K562 (cell line): ENCODE data around the gene NPTXR. TPM values are rescaled to one million over a fixed set of nuclear protein-coding genes. Genes with fewer than 3 reads are reported as not detected.

ENCODE experiments used
- CHAMP1 ChIP-seq: fragments of 450-650 bp; IDR thresholded peaks from 2 replicates; pipeline ENCODE4 v1.6.1; 2016; ENCODE audit warnings: mild to moderate bottlenecking
- CHD4 ChIP-seq: fragments of 200-600 bp; sonication (generic); IDR thresholded peaks from 3 replicates; pipeline ENCODE4 v1.6.1; 2012; ENCODE audit warnings: low read depth, mild to moderate bottlenecking, mixed read lengths, low read length, inconsistent platforms; ENCODE audit not compliant: insufficient read depth, insufficient replicate concordance, poor library complexity, severe bottlenecking
- CXXC5 ChIP-seq: fragments of 250-450 bp; sonication (Bioruptor Pico); IDR thresholded peaks from 2 replicates; pipeline ENCODE4 v1.8.0; 2022; ENCODE audit warnings: inconsistent platforms, mild to moderate bottlenecking, moderate library complexity
- FOXK1 ChIP-seq: sonication (generic); formaldehyde crosslinking; IDR thresholded peaks from 2 replicates; pipeline ENCODE4 v1.8.0; 2022; ENCODE audit warnings: missing genetic modification reagents, mild to moderate bottlenecking, borderline replicate concordance
- FOXP4 ChIP-seq: sonication (generic); formaldehyde crosslinking; IDR thresholded peaks from 2 replicates; pipeline ENCODE4 v1.8.0; 2022; ENCODE audit warnings: mild to moderate bottlenecking, missing genetic modification reagents, borderline replicate concordance
- HIVEP1 ChIP-seq: fragments of 250-450 bp; sonication (Bioruptor Pico); IDR thresholded peaks from 2 replicates; pipeline ENCODE4 v1.4.0; 2020; ENCODE audit warnings: mild to moderate bottlenecking
- HNRNPUL1 ChIP-seq: fragments of 200-400 bp; formaldehyde crosslinking; IDR thresholded peaks from 2 replicates; pipeline ENCODE4 v1.6.1; 2017; ENCODE audit warnings: low read length
- MCM5 ChIP-seq: fragments of 450-650 bp; IDR thresholded peaks from 2 replicates; pipeline ENCODE4 v1.6.1; 2016; ENCODE audit warnings: low read depth
- POLR3G ChIP-seq: IDR thresholded peaks from 2 replicates; pipeline ENCODE4 v1.6.1; 2011; ENCODE audit not compliant: insufficient read length, insufficient replicate concordance; ENCODE audit errors: extremely low read depth
- RCOR1 ChIP-seq, 2 experiments: IDR thresholded peaks; 2 replicates each; pipeline ENCODE4 v1.6.1; 2012; ENCODE audit warnings: low read depth in 2 of 2, low read length in 2 of 2, borderline replicate concordance in 1 of 2, improper control_type of control experiment in 1 of 2
- SETDB1 ChIP-seq: IDR thresholded peaks from one replicate; pipeline ENCODE4 v1.6.1; 2012; ENCODE audit warnings: low read length, control low read depth, inconsistent platforms
- ZNF217 ChIP-seq: sonication (generic); formaldehyde crosslinking; IDR thresholded peaks from 2 replicates; pipeline ENCODE4 v1.8.0; 2022; ENCODE audit warnings: mild to moderate bottlenecking, missing genetic modification reagents
- ZNF232 ChIP-seq: sonication (generic); formaldehyde crosslinking; IDR thresholded peaks from 2 replicates; pipeline ENCODE4 v1.8.0; 2022; ENCODE audit warnings: mild to moderate bottlenecking, missing genetic modification reagents
- ZNF41 ChIP-seq: fragments of 250-450 bp; sonication (Bioruptor Pico); conservative IDR thresholded peaks from 2 replicates; pipeline ENCODE4 v1.4.0; 2020; ENCODE audit warnings: mild to moderate bottlenecking
- ZNF511 ChIP-seq: sonication (generic); formaldehyde crosslinking; IDR thresholded peaks from 2 replicates; pipeline ENCODE4 v1.8.0; 2022; ENCODE audit warnings: mild to moderate bottlenecking, missing genetic modification reagents
- ZNF699 ChIP-seq: fragments of 250-450 bp; sonication (Bioruptor Pico); IDR thresholded peaks from 2 replicates; pipeline ENCODE4 v1.8.0; 2021; ENCODE audit warnings: mild to moderate bottlenecking, moderate library complexity; ENCODE audit not compliant: insufficient replicate concordance
- ZNF766 ChIP-seq: fragments of 200-800 bp; sonication (Bioruptor generic); conservative IDR thresholded peaks from 2 replicates; pipeline ENCODE4 v1.6.1; 2016; ENCODE audit warnings: missing genetic modification characterization, missing compliant biosample characterization
- polyA plus RNA-seq, 8 experiments: library from polyadenylated mRNA; depleted of rRNA in 4 of 8; stranded (reverse) in 5 of 8; unstranded in 3 of 8; fragments of >200 nt; fragmentation: Nextera tagmentation in 2 of 8; fragmentation: Illumina TruSeq in 1 of 8; extraction: Ambion mirVana in 2 of 8; extraction: Trizol in 1 of 8; gene quantifications; 2 replicates each; pipeline versions ENCODE4 v1.2.1 to v1.2.3, GENCODE V29; 2011 to 2014; ENCODE audit warnings: inconsistent platforms in 1 of 8, missing spikeins in 1 of 8
- total RNA-seq, 7 experiments: library from RNA; depleted of rRNA in 6 of 7; stranded (reverse); fragments of >200 nt in 6 of 7; fragmentation: Illumina TruSeq in 2 of 7; extraction: Trizol in 2 of 7; gene quantifications; 2 replicates each; pipeline versions ENCODE4 v1.2.1 to v1.2.3, GENCODE V29; 2011 to 2021; ENCODE audit warnings: low replicate concordance in 1 of 7
- TF ChIP-seq, protein P1 (sequence below): IDR thresholded peaks from 3 replicates; pipeline ENCODE4 v1.6.1; 2011; ENCODE audit warnings: borderline replicate concordance, mild to moderate bottlenecking, moderate library complexity; ENCODE audit not compliant: insufficient read length; ENCODE audit errors: extremely low read depth
- TF ChIP-seq, protein P2 (sequence below), 2 experiments: fragments of 450-650 bp; IDR thresholded peaks; 2 replicates each; pipeline ENCODE4 v1.6.1; 2016

NPTXR gene
- total and polyA plus RNA-seq, 9 of the 15 experiments (the other 6 are each of a cell fraction or from before 2014, with no cell fraction given) = 0.01 to 3.1 (median 1.1) TPM

DNA sequence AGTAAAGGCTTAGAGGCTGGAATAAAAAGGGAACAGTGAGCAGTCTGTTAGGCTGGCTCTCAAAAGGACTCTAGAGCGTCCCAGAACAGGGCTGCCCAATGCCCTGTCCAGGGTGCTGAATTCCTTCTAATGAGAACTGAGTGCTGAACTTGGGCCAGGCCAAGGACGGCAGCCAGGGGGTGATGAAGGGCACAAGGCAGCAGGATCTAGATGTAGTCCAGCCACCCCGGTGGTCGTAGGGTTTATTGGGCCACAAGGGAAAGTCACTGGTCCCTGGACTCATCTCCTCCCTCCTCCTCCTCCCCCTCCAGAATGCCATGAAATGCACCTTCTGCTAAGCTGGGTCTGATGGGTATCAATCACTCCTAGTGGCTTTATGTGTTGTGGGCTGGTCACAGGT lies 19.2 kb downstream of the NPTXR start (continued):
- peak in 1 of 2 experiments; percentile 56; a peak in 1 of 4 replicates for TF ChIP-seq RCOR1 (IDR thresholded peaks at IDR 0.05; ENCODE audit: borderline replicate concordance in 1 of 2, low read depth in 2 of 2, low read length in 2 of 2)
- no peak for TF ChIP-seq CHD4
- no peak for TF ChIP-seq SETDB1
- TF ChIP-seq ZNF766 (CRISPR knock-in tag) = peak; percentile 72
- TF ChIP-seq ZNF41 (CRISPR knock-in tag) = no peak
- TF ChIP-seq ZNF699 (CRISPR knock-in tag) = no peak
- TF ChIP-seq, protein P1, sequence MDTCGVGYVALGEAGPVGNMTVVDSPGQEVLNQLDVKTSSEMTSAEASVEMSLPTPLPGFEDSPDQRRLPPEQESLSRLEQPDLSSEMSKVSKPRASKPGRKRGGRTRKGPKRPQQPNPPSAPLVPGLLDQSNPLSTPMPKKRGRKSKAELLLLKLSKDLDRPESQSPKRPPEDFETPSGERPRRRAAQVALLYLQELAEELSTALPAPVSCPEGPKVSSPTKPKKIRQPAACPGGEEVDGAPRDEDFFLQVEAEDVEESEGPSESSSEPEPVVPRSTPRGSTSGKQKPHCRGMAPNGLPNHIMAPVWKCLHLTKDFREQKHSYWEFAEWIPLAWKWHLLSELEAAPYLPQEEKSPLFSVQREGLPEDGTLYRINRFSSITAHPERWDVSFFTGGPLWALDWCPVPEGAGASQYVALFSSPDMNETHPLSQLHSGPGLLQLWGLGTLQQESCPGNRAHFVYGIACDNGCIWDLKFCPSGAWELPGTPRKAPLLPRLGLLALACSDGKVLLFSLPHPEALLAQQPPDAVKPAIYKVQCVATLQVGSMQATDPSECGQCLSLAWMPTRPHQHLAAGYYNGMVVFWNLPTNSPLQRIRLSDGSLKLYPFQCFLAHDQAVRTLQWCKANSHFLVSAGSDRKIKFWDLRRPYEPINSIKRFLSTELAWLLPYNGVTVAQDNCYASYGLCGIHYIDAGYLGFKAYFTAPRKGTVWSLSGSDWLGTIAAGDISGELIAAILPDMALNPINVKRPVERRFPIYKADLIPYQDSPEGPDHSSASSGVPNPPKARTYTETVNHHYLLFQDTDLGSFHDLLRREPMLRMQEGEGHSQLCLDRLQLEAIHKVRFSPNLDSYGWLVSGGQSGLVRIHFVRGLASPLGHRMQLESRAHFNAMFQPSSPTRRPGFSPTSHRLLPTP = no peak
- no peak for TF ChIP-seq MCM5
- TF ChIP-seq, protein P2, sequence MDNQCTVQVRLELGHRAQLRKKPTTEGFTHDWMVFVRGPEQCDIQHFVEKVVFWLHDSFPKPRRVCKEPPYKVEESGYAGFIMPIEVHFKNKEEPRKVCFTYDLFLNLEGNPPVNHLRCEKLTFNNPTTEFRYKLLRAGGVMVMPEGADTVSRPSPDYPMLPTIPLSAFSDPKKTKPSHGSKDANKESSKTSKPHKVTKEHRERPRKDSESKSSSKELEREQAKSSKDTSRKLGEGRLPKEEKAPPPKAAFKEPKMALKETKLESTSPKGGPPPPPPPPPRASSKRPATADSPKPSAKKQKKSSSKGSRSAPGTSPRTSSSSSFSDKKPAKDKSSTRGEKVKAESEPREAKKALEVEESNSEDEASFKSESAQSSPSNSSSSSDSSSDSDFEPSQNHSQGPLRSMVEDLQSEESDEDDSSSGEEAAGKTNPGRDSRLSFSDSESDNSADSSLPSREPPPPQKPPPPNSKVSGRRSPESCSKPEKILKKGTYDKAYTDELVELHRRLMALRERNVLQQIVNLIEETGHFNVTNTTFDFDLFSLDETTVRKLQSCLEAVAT (IDR thresholded peaks at IDR 0.05) = no peak
- TF ChIP-seq CHAMP1 = peak; percentile 52; the same call in 1 of the 2 replicates
- peak; percentile 62; the same call in 1 of the 2 replicates for TF ChIP-seq ZNF511 (CRISPR knock-in tag)
- TF ChIP-seq CXXC5 = 0 out of 2 replicates have a peak, but pooled peaks have one; percentile 17
- TF ChIP-seq HIVEP1 = no peak
- TF ChIP-seq ZNF232 (CRISPR knock-in tag) = peak; percentile 79; the same call in 1 of the 2 replicates
- no peak for TF ChIP-seq HNRNPUL1
- TF ChIP-seq ZNF217 (CRISPR knock-in tag) = no peak
- TF ChIP-seq FOXK1 (CRISPR knock-in tag) = peak; percentile 75; the same call in 1 of the 2 replicates
- peak; percentile 72; the same call in 1 of the 2 replicates for TF ChIP-seq FOXP4 (CRISPR knock-in tag)
- no peak for TF ChIP-seq POLR3G
